NOMO-1 treated with dmso at 0.1 percent for 144 hours (cell line): ENCODE data around the gene ZNF652.

Experiments used
- DNase-seq: peaks from one replicate; lab custom pipeline; 2025; ENCODE audit not compliant: unreplicated experiment; lab: John Stamatoyannopoulos, UW

ZNF652 gene

DNA sequence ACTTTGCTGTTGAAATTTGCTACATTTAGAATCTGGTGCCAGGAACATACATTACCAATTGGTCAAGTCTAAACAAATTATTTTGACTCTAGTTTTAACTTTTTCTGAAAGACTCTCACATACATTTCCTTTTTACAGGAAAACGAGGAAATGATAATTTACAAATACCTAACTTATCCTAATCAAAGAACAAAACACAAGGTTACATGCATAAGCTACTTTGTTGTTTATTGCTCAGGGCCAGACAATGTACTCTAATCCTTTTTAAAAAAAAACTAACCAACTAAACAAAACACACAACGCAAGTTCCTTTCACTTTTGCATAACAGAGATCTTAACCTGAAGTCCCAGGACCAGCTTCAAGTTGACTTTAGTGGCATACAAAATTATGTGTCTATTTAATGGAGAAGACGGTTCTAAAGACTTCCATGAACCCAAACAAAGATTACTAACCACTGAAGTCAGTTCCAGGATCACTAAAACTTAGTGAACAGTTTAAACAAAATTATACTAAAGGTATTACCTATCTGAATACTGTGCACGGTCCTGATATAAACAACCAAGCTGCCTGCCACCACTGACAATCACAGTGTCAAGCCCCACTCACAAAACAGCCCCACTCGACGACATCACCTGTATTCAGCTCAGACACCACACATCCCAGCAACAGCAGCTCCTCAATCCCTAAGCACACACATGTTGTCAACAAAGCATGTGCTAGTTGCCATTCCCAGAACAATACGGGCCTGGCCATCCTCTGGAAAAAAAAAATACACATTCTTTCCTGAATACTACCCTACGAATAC lies 1.9 kb downstream of the ZNF652 start:
- no peak for DNase-seq

DNA sequence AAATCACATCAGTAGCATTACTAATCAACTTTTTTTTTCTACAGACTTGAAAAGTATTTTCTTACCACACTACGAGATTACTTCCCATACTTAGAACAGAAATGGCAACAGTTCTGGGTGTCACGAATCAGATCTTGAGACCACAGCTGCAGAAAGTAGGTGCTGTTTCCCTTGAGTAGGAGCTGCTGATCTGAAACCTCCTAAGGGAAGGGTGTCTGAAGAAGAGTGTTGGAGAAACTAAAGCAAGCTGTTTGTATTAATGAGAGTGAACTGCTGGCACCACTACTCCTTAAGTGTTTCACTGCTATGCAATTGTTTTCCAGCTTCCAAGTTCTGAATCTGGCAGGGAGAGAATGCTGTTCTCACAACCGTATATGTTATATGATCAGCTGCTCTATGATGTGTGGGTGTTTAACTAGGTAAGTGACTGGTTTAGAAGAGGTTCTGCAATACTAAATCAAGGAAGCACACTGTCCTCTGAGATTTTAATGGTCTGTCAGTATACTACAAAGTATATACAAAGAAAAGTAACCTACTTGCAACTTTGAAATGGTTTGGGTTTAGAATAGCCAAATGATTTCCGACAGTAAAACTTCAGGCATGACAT lies 3.3 kb downstream of the ZNF652 start:
- no peak for DNase-seq

DNA sequence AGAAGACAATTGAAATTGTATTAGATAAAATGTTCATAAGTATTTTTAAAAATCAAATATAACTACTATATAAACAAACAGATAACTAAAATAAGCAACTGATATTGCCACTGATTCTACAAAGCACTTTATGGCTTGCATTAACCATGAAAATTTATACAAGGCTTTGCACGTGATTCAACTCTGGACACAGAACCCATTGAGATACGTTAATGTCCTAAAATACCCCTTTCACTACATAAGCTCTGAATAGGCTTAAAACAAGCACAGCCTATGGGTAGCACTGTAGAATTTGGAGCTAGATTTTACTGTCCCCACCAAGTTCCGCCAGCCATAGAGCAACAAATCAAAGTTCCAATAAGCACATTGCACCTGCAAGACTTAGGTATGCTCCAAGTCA lies 4.5 kb downstream of the ZNF652 start:
- DNase-seq = no peak

GRCh38 chr17:49356320-49356719 lies 5.7 kb downstream of the ZNF652 start:
- no peak for DNase-seq

DNA sequence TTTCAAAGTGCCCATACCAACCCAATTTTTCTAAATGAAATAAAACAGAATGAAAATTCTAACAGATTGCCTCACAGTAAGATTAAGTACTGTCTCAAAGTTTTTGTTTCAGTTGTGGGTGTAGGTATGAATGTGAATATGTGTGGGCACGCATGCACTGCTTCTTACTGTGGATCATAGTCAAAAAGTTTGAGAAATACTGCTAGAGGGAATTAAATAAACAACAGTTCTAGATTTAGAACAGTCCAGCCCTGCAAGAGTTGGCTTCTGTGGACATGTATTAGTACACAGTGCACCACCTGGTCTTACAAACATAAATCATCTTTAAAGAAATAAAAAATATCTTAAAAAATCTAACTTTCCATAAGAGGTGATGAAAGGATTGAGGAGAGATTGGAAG lies 8.4 kb downstream of the ZNF652 start:
- DNase-seq = no peak

DNA sequence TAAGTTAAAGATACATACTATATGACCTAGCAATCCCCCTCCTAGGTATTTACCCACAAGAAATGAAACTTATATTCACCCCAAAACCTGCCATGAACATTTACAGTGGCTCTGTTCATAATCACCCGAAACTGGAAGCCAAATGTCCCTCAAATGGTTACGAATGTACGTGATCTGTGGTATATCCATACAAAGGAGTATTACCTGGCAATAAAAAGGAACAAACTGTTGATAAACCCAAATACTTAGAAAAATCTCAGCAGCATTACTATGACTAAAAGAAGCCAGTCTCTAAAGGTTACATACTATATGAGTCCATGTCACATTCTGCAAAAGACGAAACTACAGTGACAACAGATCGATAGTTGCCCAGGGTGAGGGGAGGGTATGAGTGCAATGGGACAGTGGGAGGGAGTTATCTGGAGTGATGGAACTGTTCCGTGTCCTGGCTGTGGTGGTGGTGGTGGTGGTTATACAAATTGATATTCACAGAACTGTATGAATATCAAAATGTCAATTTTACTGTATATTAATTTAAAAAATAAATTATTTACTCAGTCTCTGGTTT lies 9.4 kb downstream of the ZNF652 start:
- no peak for DNase-seq

GRCh38 chr17:49351572-49352140 lies 10.4 kb downstream of the ZNF652 start:
- no peak for DNase-seq

GRCh38 chr17:49349541-49349940 lies 12.5 kb downstream of the ZNF652 start:
- no peak for DNase-seq

DNA sequence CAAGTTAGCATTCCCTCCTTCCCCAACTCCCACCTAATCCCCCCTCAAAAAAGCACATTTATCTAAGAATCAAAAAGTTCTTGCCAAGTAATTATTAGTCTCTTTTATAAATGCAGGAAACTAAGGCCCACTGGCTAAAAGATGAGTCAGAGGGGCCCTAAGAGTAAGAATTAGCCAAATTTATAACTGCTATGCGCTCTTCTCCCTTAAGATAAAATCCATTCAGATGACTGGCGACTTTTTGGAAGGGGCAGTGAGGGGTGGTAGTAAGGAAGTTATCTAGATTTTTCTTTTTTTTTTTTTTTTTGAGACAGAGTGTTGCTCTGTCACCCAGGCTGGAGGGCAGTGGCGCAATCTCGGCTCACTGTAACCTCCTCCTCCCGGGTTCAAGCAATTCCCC lies 17.1 kb downstream of the ZNF652 start:
- no peak for DNase-seq

GRCh38 chr17:49343273-49343672 lies 18.8 kb downstream of the ZNF652 start:
- no peak for DNase-seq

GRCh38 chr17:49342575-49342936 lies 19.5 kb downstream of the ZNF652 start:
- DNase-seq = no peak

- DNase-seq = no peak
Observed at GRCh38 chr17:49341356-49341755, 20.7 kb downstream of the ZNF652 start.

- DNase-seq = no peak
Observed at GRCh38 chr17:49339354-49339753, 22.7 kb downstream of the ZNF652 start.

GRCh38 chr17:49338883-49339282 lies 23.2 kb downstream of the ZNF652 start:
- no peak for DNase-seq

DNA sequence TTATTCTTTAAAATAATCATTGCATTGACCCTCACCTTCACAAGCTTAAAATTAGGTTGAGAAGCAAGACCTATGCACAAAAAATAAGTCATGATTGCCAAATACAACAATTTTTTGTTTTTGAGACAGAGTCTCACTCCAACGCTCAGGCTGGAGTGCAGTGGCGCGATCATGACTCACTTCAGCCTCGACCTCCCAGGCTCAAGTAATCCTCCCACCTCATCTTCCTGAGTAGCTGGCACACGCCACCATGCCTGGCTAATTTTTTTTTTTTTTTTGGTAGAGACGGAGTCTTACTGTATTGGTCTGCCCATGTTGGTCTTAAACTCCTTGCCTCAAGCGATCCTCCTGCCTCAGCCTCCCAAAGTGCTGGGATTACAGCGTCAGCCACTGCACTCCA lies 24.2 kb downstream of the ZNF652 start:
- DNase-seq = no peak

DNA sequence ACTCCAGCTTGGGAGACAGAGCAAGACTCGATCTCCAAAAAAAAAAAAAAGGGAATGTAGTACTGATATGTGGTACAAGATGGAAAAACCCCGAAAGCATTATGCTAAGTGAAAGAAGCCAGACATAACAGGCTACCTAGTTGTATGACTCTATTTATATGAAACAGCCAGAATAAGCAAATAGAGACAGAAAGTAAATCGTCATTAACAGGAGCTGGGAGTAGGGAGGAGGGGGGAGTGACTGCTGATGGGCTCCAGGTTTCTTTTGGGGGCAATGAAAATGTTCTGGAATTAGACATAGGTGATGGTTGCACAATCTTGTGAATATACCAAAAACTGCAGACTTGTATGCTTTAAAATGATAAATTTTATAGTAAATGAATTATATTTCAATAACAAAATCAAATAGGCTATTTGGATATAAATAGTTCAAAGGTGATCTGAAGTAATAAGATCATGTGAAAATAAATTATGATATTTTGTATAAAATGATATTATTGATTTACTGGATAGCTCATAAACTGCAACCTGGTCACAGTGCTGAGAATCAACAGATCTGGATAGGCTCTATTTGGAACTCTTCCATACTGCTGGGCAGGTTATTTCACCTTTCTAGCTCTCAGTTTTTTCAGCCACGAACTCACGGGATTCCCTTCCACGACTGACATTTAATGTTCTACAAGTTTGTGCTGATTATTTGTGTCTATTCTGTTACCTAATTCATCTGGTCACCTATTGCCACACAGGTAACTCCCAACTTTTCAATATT lies 27.1 kb downstream of the ZNF652 start:
- DNase-seq = no peak

- no peak for DNase-seq
Observed at GRCh38 chr17:49333804-49334203, 28.2 kb downstream of the ZNF652 start.

DNA sequence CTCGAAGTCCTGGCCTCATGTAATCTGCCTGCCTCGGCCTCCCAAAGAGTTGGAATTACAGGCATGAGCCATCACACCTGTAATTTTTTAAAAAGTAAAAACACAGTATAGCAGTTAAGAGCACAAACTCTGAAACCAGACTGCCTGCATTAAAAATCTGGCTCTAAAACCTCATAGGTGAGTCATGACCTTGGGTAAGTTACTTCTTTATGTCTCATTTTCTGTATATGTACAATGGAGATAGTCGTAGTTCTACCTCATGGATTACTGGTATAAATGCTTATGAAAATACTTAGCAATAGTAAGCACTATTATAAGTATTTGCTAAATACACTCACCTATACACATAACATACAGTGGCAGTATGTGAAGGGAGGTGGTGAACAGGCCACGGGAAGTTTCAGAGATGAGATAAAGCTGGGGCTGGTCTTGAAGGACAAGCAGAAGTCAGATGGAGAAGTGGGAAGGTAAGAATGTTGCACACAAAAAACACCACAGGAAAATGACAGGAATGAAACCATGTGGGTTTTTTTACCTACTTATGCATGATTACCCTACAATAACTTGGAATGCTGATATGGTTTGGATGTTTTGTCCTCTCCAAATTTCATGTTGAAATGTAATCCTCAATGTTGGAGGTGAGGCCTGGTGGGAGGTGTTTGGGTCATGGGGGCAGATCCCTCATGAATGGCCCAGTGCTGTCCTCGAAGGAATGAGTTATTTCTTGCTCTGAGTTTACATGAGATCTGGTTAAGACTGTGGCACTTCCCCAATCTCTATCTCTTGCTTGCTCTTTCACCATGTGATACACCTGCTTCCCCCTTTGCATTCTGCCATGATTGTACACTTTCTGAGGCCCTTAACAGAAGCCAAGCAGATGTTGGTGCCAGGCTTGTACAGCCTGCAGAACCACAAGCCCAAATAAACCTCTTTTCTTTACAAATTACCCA lies 33.9 kb downstream of the ZNF652 start:
- peak; percentile 43 for DNase-seq

DNA sequence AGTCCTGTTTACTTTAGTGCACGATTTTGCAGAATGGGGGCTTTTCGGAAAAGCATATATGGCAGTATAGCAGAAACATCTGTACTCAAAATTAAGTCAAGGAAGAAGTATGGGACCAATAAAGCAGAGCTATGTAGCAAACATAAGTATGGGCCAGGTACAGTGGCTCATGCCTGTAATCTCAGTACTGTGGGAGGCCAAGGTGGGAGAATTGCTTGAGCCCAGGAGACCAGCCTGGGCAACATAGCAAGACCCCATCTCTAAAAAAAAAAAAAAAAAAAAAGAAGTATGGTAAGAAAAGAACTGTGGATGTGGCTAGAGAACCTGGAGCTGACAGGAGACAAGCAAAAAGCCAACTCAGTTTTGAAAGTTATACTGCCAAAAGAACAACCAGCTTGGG lies 36.1 kb downstream of the ZNF652 start:
- no peak for DNase-seq

- DNase-seq = no peak
Observed at GRCh38 chr17:49318435-49318965, 43.5 kb downstream of the ZNF652 start.
